Measurements from ENCODE around the gene VEGFD. TPM values are rescaled to one million over a fixed set of nuclear protein-coding genes. Genes with fewer than 3 reads are reported as not detected.

VEGFD gene
- total and polyA plus RNA-seq, 9 of the 15 experiments (the other 6 are each of a cell fraction or from before 2014, with no cell fraction given), result 0.03 TPM; not detected in 8

- 29% methylated on average over 10 of the region's 10 CpGs for WGBS (ENCODE audit: insufficient coverage, low coverage, missing lambda C conversion rate)
- intact Hi-C loops (cut with micrococcal nuclease) (no loop called here), in situ Hi-C loops (cut with MboI) (no loop called here)
- DNase-seq (ENCODE audit: extremely low read depth in 1 of 4, low spot score in 3 of 4) (no peak), FAIRE-seq (no peak), ATAC-seq (peak; percentile 78)
- Histone ChIP-seq H3K9ac (ENCODE audit: insufficient read depth in 1 of 2, low read depth in 2 of 2, low read length in 2 of 2) (no peak overlapping the region), H4K20me1 (replicated peaks; ENCODE audit: control insufficient read depth, insufficient read depth, low read length) (no peaks in the 10 kb centered on the region), H3K79me2 (ENCODE audit: control insufficient read depth, insufficient read depth, low read length) (no peaks in the 10 kb centered on the region), H3K27me3 (ENCODE audit: control insufficient read depth in 2 of 2, insufficient read depth in 2 of 2, low read length in 2 of 2) (no peaks in the 10 kb centered on the region), H3K36me3 (ENCODE audit: control insufficient read depth, insufficient read depth, low read length) (no peaks in the 10 kb centered on the region), H3K4me2 (ENCODE audit: insufficient read depth, low read length) (no peak overlapping the region), H3K4me1 (replicated peaks in 1 of 2; ENCODE audit: control insufficient read depth in 2 of 2, insufficient read depth in 2 of 2, low read length in 2 of 2) (no peaks in the 10 kb centered on the region), H3K27ac (ENCODE audit: extremely low read depth, low read depth, low read length) (no peak overlapping the region), H2AFZ (ENCODE audit: low read depth, low read length) (no peak overlapping the region), H3K9me1 (ENCODE audit: control insufficient read depth, insufficient read depth, low read length) (no peaks in the 10 kb centered on the region), H3K9me3 (replicated peaks; ENCODE audit: control insufficient read depth, insufficient read depth, low read depth, low read length) (no peaks in the 10 kb centered on the region), H3K4me3 (no peak overlapping the region)
- BruUV-seq (replicated peaks), result no TSS peak
- ChIA-PET POLR2A (no interaction called here), CTCF (ENCODE audit: low intra/inter-chr PET ratio) (no interaction called here)
- TF ChIP-seq ID3 (CRISPR knock-in tag; IDR thresholded peaks at IDR 0.05), result no peak
- no peak for TF ChIP-seq ID3 (tag; IDR thresholded peaks at IDR 0.05)
- no peak for TF ChIP-seq EP300 (IDR thresholded peaks at IDR 0.05; ENCODE audit: low read length)
- TF ChIP-seq UBTF (IDR thresholded peaks at IDR 0.05; ENCODE audit: borderline replicate concordance in 1 of 2, low read depth in 2 of 2, low read length in 2 of 2), result no peak
- no peak for TF ChIP-seq CTCFL (IDR thresholded peaks at IDR 0.05; ENCODE audit: borderline replicate concordance, insufficient read depth, low read depth, low read length, poor library complexity, severe bottlenecking)
- no peak for TF ChIP-seq ZNF197 (CRISPR knock-in tag; IDR thresholded peaks at IDR 0.05; ENCODE audit: low read depth)
- TF ChIP-seq ZNF780A (CRISPR knock-in tag; IDR thresholded peaks at IDR 0.05), result no peak
- no peak for TF ChIP-seq MTA2 (IDR thresholded peaks at IDR 0.05; ENCODE audit: low read depth)
- no peak for TF ChIP-seq ZKSCAN8 (CRISPR knock-in tag; IDR thresholded peaks at IDR 0.05)
- TF ChIP-seq KLF1 (tag; IDR thresholded peaks at IDR 0.05), result no peak
- no peak for TF ChIP-seq ETV6 (IDR thresholded peaks at IDR 0.05; ENCODE audit: borderline replicate concordance in 1 of 2, low read depth in 2 of 2, low read length in 1 of 2)
- no peak for TF ChIP-seq ETV6 (CRISPR knock-in tag; IDR thresholded peaks at IDR 0.05; ENCODE audit: borderline replicate concordance)
Observed at GRCh38 chrX:15416133-15416993, 32.1 kb upstream of the VEGFD start.
